Measurements from ENCODE around the gene SNX24. TPM values are rescaled to one million over a fixed set of nuclear protein-coding genes. Genes with fewer than 3 reads are reported as not detected.

The SNX24 gene
- polyA plus RNA-seq, 12 donors = 10.5 to 26.1 (median 15.5) TPM; not detected in 1

DNA sequence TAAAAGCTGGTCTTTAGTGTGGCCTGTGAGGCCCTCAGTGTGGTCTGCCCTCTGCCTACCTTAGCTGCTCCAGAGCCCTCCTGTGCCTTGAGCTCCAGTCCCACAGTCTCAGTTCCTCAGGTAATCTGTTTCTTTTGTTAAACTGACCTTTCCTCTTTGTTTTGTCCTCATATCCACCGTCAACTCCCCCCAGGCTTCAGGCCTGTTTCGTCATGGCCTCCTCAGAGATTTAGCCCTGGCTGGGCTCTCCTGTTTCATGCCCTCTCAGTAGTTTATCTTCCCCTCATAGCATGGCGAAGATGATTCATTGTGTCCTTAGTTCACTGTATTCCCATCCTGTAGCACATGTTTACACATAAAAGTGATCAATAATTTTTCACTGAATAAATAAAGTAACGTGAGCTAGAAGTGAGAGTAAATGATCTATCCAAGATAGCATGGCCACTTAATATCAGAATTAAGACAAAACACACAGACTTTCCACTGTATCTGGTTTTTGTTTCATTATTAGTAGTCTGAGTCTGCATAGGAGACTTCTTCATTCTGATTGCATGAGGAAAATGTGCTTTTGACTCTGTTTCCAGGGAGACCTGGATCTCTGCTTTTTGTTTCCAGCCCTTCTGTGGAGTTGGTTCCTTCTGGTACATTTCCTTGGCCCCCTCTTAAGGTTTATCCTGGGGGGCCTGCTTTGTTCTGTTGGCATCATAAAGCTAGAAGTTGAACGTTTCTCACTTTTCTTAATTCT is 70.5 kb downstream of the SNX24 start:
- DNase-seq = no peak

DNA sequence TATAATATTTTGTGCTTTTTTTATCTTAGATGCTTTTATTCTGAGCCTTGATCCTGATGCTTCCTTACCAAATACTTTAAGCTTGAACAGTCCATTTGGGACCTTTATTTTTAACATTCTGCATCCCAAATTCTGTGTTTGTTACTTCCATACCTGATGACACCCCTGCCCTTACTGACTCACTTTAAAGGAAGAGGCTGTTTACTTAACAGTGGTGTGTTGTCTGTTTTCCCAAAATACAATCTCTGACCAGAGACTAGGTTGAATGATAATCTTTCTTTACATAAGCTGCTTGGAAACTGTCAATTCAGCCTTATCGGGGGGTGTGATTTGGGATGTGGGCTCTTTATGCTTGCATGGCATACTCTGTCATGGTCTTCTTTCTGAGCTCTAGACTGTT is 71.1 kb downstream of the SNX24 start:
- DNase-seq = no peak

DNA sequence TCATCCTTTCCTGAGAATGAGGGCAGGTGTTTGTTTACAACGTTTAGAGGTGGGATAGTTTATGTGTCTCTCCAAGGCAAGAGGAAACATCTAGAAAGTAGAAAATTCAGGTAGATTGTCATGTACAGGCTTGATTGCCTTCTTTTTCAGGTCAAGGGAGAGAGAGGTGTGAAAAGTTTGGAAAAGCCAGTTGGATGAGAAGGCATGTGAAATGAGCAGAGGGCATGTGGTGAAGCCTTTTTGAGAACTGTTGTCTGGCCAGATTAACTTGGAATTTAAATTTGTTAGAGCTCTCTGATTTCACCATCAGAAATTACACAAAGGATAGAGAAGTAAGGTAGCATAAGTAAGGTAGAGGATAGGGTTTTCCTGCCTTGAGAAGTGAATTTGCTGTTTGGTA is 74.6 kb downstream of the SNX24 start:
- no peak for DNase-seq

DNA sequence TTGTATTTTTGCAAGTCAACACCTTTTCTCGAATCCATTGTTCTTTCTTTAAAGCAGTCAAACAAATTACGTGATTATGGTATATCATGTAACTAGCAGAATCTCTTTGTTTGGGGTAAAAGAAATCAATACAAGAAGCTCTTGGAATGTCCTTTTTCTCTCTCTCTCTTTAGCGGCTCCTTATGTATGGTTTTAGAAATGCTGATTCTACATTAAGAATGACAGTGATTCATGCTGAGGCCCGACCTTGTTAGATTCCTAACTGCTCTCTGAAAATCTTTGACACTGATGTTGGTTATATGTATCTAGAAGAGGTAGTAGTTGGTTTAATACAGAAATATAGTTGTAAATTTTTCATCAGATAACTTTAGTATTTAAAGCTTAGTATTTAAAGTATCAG is 76.4 kb downstream of the SNX24 start:
- no peak for DNase-seq

DNA sequence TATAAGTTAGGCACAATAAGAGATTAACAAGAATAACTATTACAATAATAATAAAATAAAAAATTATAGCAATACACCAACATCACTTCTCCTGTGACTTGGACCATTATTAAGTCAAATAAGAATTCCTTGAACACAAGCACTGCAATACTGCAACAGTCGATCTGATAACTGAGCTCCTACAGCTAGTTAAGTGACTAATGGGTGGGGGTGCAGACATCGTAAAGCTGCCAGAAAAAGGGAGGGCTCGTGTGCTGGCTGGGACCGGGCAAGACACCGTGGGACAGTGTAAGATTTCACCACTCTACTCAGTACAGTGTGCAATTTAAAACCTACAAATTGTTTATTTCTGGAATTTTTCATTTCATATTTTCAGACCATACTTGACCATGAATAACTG is 78.8 kb downstream of the SNX24 start:
- DNase-seq = no peak

DNA sequence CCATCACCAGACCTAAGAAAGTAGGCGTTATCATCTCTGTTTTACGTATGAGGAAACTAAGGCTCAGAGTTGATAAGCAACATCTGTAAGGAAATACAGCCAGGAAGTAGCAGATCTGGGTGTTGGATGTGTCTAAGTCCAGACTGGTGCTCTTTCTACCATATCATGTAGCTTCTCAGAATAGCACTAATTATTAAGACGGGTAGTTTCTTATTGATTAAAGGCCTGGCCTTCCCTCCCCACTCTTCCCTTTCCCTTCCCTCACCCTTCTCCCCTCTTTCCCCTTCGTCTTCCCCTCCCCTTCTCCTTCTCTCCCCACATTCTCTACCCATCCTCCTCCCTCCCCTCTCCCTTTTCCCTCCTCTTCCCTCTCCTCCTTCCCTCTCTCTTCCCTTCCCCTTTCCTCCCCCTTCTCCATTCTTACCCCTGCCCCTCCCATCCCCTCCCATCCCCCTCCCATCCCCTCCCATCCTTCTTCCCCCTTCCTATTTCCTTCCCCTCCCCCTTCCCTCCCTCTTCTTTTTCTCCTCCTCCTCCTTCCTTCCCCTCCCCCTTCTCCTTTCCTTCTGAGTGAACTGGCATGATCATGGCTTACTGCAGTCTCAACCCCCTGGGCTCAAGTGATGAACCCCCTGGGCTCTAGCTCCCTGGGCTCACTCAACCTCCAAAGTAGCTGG is 79.4 kb downstream of the SNX24 start:
- DNase-seq = no peak

DNA sequence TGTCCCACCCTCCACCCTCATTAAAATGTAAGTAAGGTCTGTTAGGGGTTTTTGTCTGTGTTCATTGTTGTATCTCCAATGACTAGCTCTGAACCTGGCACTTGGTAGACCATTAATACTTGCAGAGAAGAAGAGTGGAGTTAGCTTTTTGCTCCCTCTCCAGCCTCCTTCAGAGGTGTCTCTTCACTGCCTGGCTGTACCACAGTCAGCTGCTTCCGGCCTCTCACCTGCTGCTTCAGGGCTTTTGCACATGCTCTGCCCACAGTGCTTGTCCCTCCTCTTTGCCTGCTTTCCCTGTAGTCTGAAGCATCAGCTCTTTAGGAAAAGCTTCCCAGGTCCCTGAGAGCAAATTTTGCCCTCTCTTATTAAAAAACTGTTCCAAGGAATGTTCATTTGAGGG is 83.6 kb downstream of the SNX24 start:
- no peak for DNase-seq

DNA sequence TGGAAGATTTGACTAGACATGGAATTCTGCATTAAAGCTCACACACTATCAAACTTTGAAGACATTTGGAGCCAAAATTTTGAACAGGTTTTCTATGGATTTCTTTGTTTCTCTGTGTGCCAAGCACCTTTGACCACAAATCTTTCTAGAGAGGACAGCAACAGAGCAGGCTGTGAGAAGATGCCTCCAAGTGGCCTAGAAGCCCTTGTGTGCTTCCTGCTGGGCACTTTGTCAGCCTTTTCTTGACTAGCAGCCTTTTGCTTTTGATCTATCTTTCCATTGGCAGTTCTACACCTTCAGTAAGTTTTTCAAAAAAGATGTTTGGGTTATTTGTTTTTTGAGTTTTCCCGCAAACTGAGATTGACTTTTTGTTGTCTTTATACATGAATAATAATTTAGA is 84.6 kb downstream of the SNX24 start:
- DNase-seq = no peak

DNA sequence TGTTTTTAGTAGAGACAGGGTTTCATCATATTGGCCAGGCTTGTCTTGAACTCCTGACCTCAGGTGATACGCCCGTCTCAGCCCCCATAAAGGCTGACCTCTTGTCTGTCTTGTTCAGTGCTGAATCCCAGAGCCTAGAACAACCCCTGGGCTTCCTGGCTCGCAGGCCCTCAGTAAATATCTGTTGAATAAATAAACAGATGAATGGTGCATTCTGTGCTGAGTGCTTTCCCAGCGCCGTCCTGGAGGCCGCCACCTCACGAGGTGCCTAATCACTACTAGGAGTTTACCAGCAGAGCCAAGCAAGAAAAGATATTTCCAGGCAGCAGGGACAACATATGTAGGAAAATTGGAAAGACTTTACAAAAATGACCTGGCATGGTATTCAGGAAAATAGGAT is 88.5 kb downstream of the SNX24 start:
- peak; percentile 20 for DNase-seq

DNA sequence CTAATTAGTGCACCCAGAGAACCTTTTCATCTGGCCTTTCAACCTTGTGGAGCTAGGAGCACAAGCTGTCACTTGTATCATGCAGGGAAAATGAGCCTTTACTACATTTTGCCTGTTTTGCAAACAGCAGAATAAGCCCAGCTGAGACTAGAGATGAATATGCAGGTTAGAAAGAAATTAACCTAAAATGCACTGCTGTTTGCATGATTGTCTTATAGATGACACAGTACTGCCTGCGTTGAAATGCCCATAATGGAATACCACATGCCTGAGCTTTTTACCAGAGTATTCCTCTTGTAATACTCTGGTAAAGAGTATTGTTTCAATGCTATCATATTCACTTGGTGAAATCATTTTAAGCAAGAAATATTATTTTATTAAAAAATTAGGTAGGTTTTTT is 90.7 kb downstream of the SNX24 start:
- no peak for DNase-seq

DNA sequence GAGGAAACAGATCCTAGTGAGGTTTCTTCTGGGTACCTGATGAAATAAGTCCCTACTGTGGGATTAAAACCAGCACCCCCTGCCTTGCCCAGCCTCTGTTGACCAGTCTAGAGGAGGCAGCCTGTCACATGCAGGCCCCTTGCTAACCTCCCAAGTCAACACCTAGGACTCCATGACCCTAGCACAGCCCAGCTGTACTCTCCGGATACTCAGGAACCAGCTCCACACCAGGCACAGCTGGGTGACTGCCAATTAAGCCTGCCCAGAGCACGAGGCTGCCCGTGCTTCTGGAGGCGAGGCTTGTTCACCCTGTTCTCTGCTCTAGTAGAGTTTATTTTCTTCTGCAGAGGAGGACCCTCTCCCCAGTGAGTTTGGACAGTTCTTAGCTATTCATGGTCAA is 92.5 kb downstream of the SNX24 start:
- no peak for DNase-seq

DNA sequence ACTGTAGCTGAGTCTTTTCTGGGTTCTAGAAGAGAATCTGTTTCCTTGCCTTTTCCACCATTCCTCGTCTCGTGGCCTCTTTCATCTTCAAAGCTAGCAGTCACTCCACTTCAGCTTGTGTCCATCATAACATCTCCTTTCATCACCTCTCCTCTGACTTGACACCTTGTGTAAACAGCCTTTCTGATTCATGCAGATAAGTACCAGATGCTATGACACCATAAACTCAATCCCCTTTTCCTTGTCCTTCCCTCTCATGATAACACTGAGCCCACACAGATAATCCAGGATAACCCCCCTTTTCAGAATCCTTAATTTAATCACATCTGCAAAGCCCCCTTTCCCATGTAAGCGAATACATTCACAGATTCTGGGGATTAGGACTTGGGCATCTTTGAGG is 95.5 kb downstream of the SNX24 start:
- no peak for DNase-seq

DNA sequence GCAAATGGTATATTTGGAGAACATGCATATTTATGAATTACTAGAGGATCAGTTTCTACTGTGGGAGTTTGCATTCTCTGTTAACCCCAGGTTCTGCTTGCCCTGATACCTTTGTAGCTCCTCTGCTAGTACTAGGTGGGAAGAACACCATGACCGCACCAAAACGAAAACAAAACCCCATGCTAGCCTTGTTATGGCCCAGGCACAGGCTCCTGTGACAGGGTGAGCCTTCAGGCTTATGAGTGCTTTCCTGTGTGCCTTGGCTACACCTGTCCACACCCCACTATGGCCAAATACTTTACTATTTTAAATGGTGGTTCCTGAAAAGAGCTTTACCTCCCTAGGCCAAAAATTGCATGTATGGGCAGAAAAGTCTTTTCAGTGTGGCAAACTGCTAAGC is 96.3 kb downstream of the SNX24 start:
- no peak for DNase-seq

DNA sequence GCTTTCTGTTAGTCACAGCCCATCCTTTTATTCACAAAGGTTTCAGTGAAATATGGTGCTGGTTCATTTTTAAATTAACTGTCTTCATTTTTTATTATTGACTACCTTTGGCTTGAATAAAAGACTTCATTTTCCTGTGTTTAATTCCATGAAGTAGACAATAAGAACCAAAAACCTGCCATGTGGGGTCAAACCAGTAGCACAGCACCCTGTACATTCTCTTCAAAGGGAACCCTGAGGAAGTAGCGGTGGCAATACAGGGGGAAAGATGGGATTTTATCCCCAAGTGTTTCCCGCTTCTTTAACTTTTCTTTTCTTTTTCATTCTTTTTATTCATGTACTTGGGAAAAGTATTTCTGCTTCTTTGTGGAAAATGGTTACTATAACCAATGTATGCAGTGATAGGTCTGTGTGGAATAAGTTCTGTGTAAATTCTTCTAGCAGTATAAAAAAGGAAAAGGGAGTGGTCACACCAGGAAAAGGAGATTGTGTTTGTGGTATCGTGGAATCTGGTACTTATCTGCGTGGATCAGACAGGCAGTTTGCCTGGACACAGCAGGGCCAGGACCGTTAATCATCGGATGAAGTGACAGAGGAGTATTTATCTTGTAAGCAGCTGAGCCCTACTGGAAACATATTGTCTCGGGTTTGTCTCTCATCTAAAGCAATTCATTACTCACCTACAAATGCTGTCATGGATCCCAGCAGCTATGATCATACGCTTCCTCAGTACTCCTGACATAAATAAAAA is 96.9 kb downstream of the SNX24 start:
- no peak for DNase-seq

DNA sequence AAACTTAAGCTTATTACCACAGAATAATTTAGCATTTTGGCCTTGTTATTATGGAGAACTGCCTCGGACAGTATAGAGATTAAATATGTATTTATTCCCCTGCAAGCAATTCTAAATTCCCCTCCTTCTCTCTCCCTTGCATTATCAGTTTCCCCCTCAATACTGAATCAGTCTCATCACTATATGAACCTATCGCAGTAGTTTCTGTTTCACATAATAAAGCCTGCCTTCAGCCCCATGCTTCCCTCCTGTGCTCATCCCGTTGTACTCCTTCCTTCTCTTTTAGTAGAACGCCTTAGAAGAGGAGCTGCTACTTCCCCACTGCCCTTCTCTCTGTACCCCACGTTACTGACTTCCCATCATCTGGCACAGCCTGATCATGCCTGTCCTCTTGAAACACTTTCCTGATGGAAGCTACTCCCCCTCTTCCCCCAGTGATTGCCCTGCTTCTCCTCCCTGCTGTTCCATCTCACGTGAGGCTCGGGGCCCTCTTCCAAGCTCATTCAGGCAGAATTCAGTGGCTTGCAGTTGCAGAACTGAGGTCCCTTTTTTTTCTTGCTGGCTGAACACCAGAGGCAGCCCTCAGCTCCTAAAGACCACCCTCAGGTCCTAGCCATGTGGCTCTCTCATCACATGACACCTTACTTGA is 97.8 kb downstream of the SNX24 start:
- no peak for DNase-seq

DNA sequence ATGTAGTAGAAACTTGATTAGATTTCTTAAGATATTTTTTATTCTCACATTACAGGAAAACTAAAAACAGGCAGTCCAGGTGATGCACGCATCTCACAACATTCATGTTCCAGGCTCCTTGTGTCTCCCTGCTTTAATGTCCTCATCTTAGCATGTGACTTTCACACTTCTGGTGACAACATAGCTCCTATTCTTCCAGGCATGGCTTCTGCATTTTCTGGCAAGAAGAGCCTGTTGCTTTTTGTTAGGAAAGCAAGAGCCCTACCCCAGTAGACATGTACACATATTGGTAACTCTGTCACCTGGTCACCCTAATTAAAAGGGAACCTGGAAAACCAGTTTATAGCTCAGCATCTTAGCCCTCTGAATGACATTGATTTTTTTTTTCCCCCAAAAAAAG is 98.6 kb downstream of the SNX24 start:
- DNase-seq = no peak

DNA sequence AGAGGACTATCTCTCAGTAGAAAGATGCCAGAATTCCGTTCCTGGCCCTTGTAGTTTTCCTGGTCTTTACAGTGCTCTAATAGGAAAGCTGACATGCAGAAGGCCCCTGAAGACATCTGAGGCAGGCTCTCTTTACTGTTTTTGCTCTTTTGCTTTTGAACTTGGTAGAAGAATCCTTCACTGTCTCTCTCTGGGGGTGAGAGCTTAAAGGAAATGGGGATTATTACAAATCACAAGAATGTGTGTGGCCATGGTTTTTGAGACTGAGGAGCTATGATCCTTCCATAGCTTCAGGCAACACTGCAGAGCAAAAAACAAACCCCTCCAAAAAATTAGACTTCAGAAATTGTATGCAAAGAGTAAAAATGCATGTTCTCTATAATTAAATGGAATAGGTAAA is 102.0 kb downstream of the SNX24 start:
- DNase-seq = no peak

DNA sequence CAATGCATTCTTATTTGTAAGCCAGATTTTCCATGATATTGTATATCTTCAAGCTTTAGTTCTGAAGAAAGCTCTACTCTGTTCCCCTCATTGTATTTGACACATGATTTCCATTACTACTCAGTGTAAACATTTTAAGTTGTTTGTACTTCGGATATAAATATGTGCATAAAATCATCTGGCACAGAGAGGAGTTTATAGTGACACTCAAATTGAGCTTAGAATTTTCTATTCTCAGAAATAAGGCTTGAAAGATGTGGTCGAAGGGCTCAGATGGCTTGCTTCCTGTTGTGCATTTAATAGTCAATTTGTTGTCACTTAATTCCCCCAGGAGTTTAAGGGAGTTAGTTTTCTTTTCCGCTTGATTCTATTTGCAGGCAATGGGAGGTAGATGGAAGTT is 102.4 kb downstream of the SNX24 start:
- DNase-seq = no peak

DNA sequence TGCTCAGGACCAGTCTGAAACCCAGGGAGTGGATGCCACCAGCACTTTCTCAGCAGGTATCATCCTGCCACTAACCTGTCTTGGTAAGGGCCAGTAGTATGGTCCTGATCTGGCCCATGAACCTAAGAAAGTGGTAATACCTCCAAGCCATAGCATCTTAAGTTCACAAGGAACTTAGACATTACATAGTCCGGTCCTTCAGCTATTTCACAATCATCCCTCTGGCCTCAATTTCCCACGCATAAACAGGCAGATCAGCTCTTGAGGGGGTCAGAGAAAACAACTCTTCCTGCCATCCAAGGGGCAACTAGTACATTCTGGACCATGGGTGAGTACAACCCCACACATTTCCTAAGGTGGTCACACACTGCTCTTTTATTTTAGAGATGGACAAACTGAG is 102.9 kb downstream of the SNX24 start:
- no peak for DNase-seq

DNA sequence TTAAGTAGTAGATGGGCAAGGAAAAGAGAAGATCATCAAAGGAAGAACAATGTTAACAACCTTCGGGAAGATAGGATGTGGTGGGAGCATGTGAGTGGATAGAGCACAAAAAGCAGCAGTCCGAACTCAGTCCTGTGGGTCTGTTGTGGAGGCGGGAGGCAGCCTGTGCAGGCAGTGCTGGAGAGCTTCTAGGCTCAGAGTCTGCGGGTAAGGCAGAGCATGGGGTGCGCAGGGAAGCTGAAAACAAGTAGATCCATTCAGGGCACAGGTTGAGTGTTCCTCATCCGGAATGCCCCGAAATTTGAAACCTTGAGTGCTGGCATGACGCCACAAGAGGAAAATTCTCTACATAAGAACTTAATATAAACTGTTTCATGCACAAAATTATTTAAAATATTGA is 106.2 kb downstream of the SNX24 start:
- no peak for DNase-seq

DNA sequence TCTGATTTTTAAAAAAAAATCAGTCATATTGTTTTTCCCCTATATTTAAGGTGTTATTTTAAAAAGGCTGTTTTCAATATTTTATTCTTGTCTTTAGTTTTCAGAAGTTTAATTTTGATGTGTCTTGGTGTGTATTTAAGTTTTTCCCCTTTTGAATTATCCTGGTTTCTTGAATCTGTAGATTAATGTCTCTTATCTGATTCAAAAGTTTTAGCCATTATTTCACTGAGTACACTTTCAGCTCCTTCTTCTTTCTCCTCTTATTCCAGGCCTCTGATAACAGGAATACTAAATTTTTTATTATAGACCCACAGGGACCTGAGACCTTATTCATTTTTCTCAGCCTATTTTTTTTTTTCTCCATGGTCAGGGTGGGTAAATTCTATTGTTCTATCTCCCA is 109.3 kb downstream of the SNX24 start:
- no peak for DNase-seq

DNA sequence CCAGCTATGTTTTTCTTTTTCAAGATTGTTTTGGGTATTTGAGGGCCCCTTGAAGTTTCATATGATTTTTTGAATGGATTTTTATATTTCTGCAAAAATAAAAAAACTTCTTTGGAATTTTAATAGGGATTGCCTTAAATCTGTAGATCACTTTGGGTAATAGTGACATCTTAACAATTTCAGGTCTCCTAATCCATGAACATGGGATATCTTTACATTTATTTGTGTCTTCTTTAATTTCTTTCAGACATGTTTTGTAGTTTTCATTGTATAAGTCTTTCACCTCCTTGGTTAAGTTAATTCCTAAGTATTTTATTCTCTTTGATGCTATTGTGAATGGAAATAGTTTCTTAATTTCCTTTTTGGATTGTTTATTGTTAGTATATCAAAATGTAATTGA is 112.0 kb downstream of the SNX24 start:
- no peak for DNase-seq
